Measurements from ENCODE around the gene TM4SF5.

DNA sequence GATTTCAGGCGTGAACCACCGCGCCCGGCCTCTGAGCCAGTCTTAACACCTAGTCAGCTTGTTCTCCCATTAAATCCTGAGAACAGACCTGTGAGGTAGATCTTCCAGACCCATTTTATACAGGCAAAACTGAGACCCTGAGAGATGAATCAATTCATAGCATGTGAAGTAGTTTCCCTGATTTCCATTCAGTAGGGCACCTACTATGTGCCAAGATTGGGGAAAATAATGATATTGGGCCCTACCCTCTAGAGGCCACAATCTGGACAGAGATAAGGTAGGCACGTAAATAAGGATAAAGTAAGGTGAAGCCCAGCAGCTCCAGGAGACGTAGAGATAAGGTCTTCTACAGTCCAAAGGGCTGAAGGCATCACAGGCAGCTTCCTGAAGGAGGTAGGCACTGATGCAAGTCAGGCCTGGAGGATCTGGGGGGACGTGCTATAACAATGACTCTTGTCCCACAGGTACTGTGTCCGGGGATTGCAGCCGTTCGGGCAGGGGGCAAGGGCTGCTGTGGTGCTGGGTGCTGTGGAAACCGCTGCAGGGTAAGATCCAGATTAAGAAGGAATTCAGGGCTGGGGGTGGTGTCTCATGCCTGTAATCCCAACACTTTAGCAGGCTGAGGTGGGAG lies 8.8 kb downstream of the TM4SF5 start:
- TF ChIP-seq EZH2 (IDR thresholded peaks at IDR 0.05): no peak
- TF ChIP-seq POLR2AphosphoS5 (IDR thresholded peaks at IDR 0.05; ENCODE audit: borderline replicate concordance, low read depth, low read length): no peak
- no peak for TF ChIP-seq FOXP2 (optimal IDR thresholded peaks at IDR 0.05; ENCODE audit: control extremely low read depth, extremely low read length, insufficient read depth)
